Spleen (tissue), 7 donors: Measurements from ENCODE around the gene LPAR5.

ENCODE experiments used
- CTCF ChIP-seq, 11 experiments: fragments of 200-600 bp in 7 of 11; fragments of 450-650 bp in 4 of 11; sonication (generic) in 4 of 11; IDR thresholded peaks in 8 of 11; conservative IDR thresholded peaks in 3 of 11; 1 replicate in 7 of 11; 2 replicates in 4 of 11; pipeline versions ENCODE4 v1.4.0 to v1.8.0; 2016 to 2021; ENCODE audit warnings: antibody characterized with exemption in 11 of 11, inconsistent platforms in 4 of 11, mild to moderate bottlenecking in 1 of 11
- POLR2A ChIP-seq, 3 donors: fragments of 450-650 bp; IDR thresholded peaks; one replicate each; pipeline ENCODE4 v1.5.1; 2017; ENCODE audit warnings: antibody characterized with exemption in 3 of 3, mild to moderate bottlenecking in 1 of 3
- POLR2AphosphoS5 ChIP-seq, 3 donors: sonication (generic); formaldehyde crosslinking; IDR thresholded peaks; one replicate each; pipeline ENCODE4 v1.5.1; 2017; ENCODE audit warnings: antibody characterized with exemption in 3 of 3
- donor health status: DM: no; HTN: no; CAD: no; lungs with moderate emphysema.
- donor health status: DM: no; HTN: no; CAD: no.
- donor health status: DM: no; HTN: no; CAD: no.

GRCh38 chr12:6676962-6677361 lies 41.2 kb upstream of the LPAR5 start:
- TF ChIP-seq CTCF (IDR thresholded peaks at IDR 0.05 in 8 of 11, conservative IDR thresholded peaks at IDR 0.05 in 3 of 11) = no peak
- no peak for TF ChIP-seq POLR2A (IDR thresholded peaks at IDR 0.05)
- TF ChIP-seq POLR2AphosphoS5 (IDR thresholded peaks at IDR 0.05) = no peak
